ENCODE measurements around the gene BCAS3. TPM values are rescaled to one million over a fixed set of nuclear protein-coding genes. Genes with fewer than 3 reads are reported as not detected.

The BCAS3 gene
- total RNA-seq = 21.7 and 21.8 TPM in 2 replicates

GRCh38 chr17:60677308-60678117 lies at the start of gene BCAS3:
Gene BCAS3 (plus strand): TSS chr17:60677851.

GRCh38 chr17:61399131-61400065 lies 721.7 kb downstream of the BCAS3 start, which contains the start of gene TBX2:
Gene TBX2 (plus strand): TSS chr17:61399843. CDS start chr17:61400177, 334 bp downstream.

Other genes starting within 250 kb of the BCAS3 start
- gene APPBP2, start 151.6 kb upstream of the BCAS3 start, total RNA-seq = 36.9 and 39.0 TPM in 2 replicates
- gene PPM1D, start 77.7 kb upstream of the BCAS3 start, total RNA-seq = 25.3 and 32.6 TPM in 2 replicates

Data from dermis lymphatic vessel endothelial cell (primary cell).